CD4-positive, alpha-beta T cell treated with Interleukin-17A for 4 hours (primary cell): ENCODE data around the gene GABBR2.
"Not testable (repeated sequence)": the region's sequence is repeated elsewhere in the genome, so short reads cannot be mapped to it uniquely, and the experiment has no call there.

Experiments used
- DNase-seq: peaks from one replicate; pipeline ENCODE4 v3.0.0-alpha.2; 2020; ENCODE audit warnings: mixed read lengths

GABBR2 gene

GRCh38 chr9:98590101-98590500 lies 118.6 kb downstream of the GABBR2 start:
- DNase-seq: no peak

DNA sequence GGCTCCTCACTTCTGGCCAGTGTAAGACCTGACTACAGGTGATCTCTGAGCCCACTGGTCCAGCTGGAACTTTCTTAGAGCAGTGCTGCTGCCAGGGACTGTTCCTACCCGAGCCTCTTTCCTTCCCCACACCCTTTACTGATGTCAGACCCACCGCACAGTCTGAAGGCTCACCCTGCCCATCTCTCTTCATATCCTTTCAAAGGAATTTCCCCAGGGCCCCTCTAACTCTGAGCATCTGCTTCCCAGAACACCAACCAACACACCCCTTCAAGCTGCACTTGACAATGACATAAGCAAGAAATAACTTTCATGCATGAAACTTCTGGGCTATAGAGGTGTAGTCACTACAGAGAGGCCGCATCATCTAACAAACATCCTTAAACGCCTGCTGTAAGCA lies 119.6 kb downstream of the GABBR2 start:
- DNase-seq: no peak

GRCh38 chr9:98584853-98585438 lies 123.8 kb downstream of the GABBR2 start:
- DNase-seq: not testable (repeated sequence)

DNA sequence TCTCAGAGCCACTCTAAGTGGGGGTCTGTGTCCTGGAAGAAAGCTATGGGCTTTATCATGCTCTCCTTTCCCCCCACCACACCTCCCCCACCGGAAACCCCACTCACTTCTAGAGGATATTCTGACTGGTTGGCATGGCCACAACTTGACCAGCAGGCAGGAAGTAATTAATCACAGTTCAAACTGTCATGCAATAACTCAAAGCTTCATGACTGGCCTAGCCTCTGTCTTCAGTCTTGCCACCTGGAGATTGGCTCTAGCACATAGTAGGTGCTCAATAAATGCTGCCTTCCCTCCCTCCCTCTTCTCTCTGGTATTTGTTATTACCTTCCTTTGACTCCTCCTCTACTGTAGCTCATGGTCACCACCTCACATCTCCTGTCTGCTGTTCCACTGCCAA lies 124.7 kb downstream of the GABBR2 start:
- no peak for DNase-seq

GRCh38 chr9:98583417-98583816 lies 125.3 kb downstream of the GABBR2 start:
- no peak for DNase-seq

DNA sequence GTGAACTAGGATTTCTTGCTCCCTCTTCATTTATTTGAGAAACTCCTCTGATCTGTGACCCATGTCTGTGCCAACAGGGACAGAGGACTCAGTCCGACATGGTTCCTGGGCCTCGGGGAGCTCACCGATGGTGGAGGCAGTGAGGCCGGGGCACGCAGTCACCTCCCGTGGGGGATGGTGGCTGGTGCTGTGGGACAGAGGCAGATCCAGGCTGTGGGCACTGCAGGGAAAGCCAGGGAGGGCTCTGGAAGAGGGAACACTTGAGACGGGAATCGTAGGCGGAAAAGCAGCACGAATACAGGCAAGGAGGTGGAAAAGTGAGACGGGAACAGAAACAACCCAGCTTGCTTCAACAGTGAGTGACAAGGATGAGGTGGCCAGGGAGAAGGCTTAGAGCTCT lies 127.8 kb downstream of the GABBR2 start:
- no peak for DNase-seq

DNA sequence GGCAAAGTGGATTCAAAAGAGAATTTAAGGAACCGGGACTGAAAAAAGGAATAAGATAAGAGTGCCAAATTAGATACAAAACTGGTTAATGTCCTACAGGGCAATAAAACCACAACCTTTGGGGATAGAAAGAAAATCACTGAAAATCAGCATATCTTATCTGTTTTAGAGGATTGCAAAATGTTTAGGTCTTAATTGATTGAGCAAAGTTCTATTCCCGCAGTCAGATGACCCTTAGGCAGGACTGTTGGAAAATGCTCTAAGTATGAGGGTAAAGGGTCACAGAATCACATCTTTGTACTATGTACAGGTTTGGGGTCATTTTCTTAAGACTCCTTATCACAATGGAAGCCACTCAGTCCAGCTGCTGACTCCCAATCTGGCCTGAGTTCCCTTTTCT lies 129.0 kb downstream of the GABBR2 start:
- no peak for DNase-seq

DNA sequence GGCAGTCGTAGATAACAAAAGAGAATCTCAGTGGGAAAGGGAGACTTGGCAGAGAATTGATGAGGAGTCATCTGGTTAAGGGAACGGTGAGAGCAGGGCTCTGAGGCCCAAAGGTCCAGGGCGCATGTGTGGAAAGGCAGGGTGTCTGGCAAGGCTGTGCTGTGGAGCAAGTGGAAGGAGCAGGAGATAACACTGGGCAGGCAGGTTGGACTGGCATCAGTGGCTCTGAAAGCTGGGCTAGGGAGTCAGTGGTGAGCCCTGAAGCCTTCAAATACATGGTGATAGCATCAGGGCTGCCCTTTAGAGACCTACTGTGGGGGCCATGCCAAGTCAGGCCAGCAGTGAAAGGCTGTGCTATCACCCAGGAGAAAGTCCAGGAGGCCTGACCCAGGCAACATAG lies 131.3 kb downstream of the GABBR2 start:
- DNase-seq: no peak

DNA sequence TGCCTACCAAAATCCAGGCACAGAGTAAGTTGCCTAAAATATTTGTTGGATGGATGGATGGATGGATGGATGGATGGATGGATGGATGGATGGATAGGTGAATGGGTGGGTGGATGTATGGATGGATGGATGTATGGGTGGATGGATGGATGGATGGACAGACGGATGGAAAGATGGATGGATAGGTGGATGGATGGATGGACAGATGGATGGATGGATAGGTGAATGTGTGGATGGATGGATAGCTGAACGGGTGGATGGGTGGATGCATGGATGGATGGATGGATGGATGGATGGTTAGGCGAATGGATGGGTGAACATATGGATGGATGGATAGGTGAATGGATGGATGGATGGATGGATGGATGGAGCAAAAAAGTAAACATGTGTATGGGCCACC lies 131.9 kb downstream of the GABBR2 start:
- no peak for DNase-seq

- DNase-seq: no peak
These were observed 132.4 kb downstream of the GABBR2 start for GRCh38 chr9:98576354-98576753.

GRCh38 chr9:98575379-98576346 lies 133.1 kb downstream of the GABBR2 start:
- no peak for DNase-seq

DNA sequence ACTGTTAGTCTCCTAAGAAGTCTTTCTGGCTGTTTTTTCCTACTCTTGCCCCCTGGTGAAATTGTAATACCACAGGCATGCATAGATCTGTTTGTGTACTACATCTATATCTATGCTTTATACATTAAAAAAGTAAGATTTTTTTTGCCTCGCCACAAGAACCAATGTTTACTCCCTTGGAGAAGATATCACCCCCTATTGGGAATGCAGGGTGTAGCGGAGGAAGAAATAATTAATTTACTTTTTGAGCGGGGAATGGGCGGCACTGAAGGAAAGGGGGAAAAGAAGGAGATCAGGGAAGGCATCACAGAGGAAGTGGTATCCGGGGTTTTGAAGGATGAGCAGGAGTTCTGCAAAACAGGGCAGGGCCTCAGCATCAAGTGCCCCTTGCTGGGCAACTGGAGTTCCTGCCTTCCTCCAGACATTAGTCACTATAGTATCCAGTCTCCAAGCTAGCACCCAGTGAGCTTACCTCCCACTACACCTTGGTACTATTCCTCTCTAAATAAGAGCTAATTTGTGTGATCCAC lies 134.9 kb downstream of the GABBR2 start:
- no peak for DNase-seq

- no peak for DNase-seq
These were observed 135.9 kb downstream of the GABBR2 start for GRCh38 chr9:98572796-98573195.

DNA sequence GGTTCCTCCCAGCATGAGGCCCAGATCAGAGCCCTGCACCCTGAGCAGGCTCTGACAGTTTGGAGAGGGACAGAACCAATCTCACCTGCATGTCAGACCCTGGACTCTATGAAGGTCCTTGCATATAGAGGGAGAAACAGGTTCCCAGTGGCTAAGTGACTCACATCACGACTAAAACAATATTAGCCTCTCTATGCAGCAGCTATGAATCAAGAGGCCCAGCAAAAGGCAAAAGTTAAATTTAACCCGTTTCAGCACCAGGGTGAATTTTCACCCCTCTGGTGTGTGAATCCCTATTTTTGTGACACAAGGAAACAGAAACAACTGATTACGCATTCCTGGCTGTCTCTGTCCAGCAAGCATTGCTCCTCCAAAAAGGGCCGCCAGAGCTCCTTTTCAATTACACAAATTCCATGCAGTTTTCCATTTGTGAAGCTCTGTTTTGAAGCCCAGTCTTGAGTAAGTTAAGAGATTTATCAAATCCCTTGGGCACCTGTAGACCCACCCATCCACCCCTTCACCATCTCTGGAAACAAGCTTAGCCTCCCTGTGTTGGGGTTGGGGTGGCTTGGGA lies 136.6 kb downstream of the GABBR2 start:
- no peak for DNase-seq

DNA sequence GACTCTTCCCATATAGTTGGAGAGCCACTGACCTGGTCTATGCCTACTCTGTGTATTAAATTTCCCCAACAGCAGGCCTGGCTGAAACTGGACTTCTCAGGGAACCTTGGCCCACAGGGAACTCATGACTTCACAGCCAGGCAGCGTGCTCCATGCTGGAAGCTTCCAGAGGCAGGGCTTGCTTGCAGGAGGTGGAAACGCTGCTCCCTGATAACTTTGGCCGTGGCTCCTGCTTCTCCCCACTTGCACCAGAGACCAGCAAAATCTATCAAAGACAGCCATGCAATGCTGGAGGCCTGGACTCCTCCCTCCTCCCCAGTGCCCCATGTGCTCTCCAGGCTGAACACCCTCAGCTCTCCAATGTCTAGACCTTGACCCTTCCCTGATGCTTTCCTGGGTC lies 137.1 kb downstream of the GABBR2 start:
- DNase-seq: no peak

- DNase-seq: no peak
These were observed 137.9 kb downstream of the GABBR2 start for GRCh38 chr9:98570663-98571440.

DNA sequence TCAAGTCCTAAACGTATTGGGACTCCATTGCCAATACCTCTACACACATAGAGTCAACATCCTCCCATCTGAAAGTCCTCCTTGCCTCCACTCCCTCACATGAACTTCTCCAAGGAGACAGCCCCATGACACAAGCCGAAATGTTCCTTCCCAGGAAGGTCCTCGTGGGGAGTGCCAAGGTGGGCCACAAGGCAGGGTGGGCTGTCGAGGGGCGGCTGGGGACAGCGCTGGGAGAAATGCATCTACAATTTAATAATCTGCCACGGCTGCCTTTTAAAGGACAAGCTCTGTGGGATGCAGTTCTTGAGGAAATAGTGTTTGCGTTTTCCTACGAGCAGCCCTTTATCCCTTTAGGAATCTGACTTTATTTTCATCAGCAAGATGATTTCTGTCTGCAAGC lies 138.7 kb downstream of the GABBR2 start:
- DNase-seq: no peak

DNA sequence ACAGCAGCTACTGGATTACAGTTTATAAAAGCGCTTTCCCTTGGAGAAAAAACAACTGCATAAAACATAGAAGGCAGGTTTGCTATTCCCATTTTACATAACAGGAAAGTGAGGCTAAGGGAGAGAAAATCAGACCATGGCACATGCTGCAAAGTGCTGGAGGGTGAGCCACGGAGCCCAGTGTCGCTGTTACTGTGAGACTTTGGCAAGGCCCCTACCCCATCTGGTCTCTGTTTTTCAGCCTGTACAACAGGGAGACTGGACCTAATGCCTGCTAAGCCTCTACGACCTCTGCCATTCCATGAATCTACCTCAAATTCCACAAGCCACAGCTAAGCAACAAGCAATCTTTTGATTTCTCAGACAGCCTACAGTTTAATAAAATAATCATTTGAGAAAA lies 139.2 kb downstream of the GABBR2 start:
- DNase-seq: no peak

- DNase-seq: no peak
These were observed 139.7 kb downstream of the GABBR2 start for GRCh38 chr9:98568909-98569469.

DNA sequence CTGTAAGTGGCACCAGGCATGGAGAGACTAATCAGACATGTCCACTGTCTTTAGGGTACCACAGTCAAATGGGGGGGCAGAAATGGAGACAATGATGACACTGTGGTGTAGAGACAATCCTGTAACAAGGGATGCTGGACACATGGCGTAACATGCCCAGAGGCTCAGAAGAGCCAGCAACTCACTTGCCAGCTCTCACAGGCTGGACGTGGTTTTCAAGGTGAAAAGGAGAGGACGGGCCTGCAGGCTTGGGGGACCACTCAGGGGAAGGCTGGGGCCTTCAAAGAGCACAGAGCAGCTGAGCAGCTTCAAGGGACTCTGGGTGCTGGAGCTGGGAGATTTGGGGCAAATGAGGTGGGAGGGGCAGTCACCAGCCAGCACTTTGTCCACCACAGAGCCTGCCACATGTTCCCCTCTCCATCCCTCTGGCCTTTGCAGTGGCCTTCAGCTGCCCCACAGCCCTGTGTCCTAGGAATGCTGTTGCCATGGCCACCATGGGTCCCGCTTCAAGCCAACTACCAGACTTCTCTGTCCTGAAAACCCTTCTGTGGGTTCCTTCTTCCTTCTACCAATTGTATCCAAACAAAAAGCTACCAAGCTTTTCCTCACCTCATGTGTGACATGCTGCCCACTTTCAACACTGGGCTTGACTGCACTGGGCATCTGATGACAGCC lies 140.4 kb downstream of the GABBR2 start:
- DNase-seq: no peak

GRCh38 chr9:98567540-98568233 lies 141.0 kb downstream of the GABBR2 start:
- DNase-seq: no peak
